ENCODE results near the gene RNF133. TPM values are rescaled to one million over a fixed set of nuclear protein-coding genes. Genes with fewer than 3 reads are reported as not detected.

RNF133 gene
- total and polyA plus RNA-seq, 9 of the 15 experiments (the other 6 are each of a cell fraction or from before 2014, with no cell fraction given), result not detected

- Histone ChIP-seq H3K4me1 (replicated peaks in 1 of 2; ENCODE audit: control insufficient read depth in 2 of 2, insufficient read depth in 2 of 2, low read length in 2 of 2) (no peaks in the 10 kb centered on the region), H3K4me3 (no peak overlapping the region), H4K20me1 (replicated peaks; ENCODE audit: control insufficient read depth, insufficient read depth, low read length) (no peaks in the 10 kb centered on the region), H3K27me3 (ENCODE audit: control insufficient read depth in 2 of 2, insufficient read depth in 2 of 2, low read length in 2 of 2) (no peaks in the 10 kb centered on the region), H3K79me2 (ENCODE audit: control insufficient read depth, insufficient read depth, low read length) (no peaks in the 10 kb centered on the region), H3K27ac (ENCODE audit: extremely low read depth, low read depth, low read length) (no peak overlapping the region), H3K9ac (ENCODE audit: insufficient read depth in 1 of 2, low read depth in 2 of 2, low read length in 2 of 2) (no peak overlapping the region), H3K9me3 (replicated peaks; ENCODE audit: control insufficient read depth, insufficient read depth, low read depth, low read length) (no peaks in the 10 kb centered on the region), H3K4me2 (ENCODE audit: insufficient read depth, low read length) (no peak overlapping the region), H3K36me3 (ENCODE audit: control insufficient read depth, insufficient read depth, low read length) (no peaks in the 10 kb centered on the region), H2AFZ (ENCODE audit: low read depth, low read length) (no peak overlapping the region), H3K9me1 (ENCODE audit: control insufficient read depth, insufficient read depth, low read length) (no peaks in the 10 kb centered on the region)
- DNase-seq (ENCODE audit: extremely low read depth in 1 of 4, low spot score in 3 of 4) (no peak), ATAC-seq (no peak), FAIRE-seq (no peak)
- intact Hi-C loops (cut with micrococcal nuclease) (no loop called here), in situ Hi-C loops (cut with MboI) (no loop called here)
- no TSS peak for BruUV-seq (replicated peaks)
- ChIA-PET CTCF (ENCODE audit: low intra/inter-chr PET ratio) (no interaction called here), POLR2A (no interaction called here)
- 4% methylated on average over 4 of the region's 4 CpGs for WGBS (ENCODE audit: insufficient coverage, low coverage, missing lambda C conversion rate)
- TF ChIP-seq SNIP1 (IDR thresholded peaks at IDR 0.05; ENCODE audit: low read depth) (no peak), SMARCC2 (IDR thresholded peaks at IDR 0.05; ENCODE audit: low read depth) (no peak), CCNT2 (IDR thresholded peaks at IDR 0.05; ENCODE audit: borderline replicate concordance, extremely low read depth, insufficient read length, low read depth, low read length) (no peak), TCF7 (IDR thresholded peaks at IDR 0.05; ENCODE audit: borderline replicate concordance) (no peak), SP2 (IDR thresholded peaks at IDR 0.05; ENCODE audit: extremely low read depth, low read depth, low read length, poor library complexity, severe bottlenecking) (no peak), ZNF584 (CRISPR knock-in tag; IDR thresholded peaks at IDR 0.05; ENCODE audit: low read depth) (no peak)
Measured at GRCh38 chr7:122674502-122674901, 24.4 kb downstream of the RNF133 start.

- H3K27ac ChIP-seq (ENCODE audit: extremely low read depth, low read depth, low read length), result no peak overlapping the region
- no peak for ATAC-seq
- no TSS peak for BruUV-seq (replicated peaks)
- TF ChIP-seq FOXA1 (IDR thresholded peaks at IDR 0.05; ENCODE audit: borderline replicate concordance) (no peak), NFE2L1 (tag; IDR thresholded peaks at IDR 0.05; ENCODE audit: borderline replicate concordance, low read depth) (no peak), ELF1 (tag; IDR thresholded peaks at IDR 0.05) (no peak)
- H3K27me3 ChIP-seq (ENCODE audit: control insufficient read depth in 2 of 2, insufficient read depth in 2 of 2, low read length in 2 of 2), result no peaks in the 10 kb centered on the region
- intact Hi-C loops (cut with micrococcal nuclease), result no loop called here
- no peaks in the 10 kb centered on the region for H3K9me1 ChIP-seq (ENCODE audit: control insufficient read depth, insufficient read depth, low read length)
- CTCF ChIA-PET (ENCODE audit: low intra/inter-chr PET ratio), result no interaction called here
- H4K20me1 ChIP-seq (replicated peaks; ENCODE audit: control insufficient read depth, insufficient read depth, low read length), result no peaks in the 10 kb centered on the region
- in situ Hi-C loops (cut with MboI), result no loop called here
- H3K36me3 ChIP-seq (ENCODE audit: control insufficient read depth, insufficient read depth, low read length), result no peaks in the 10 kb centered on the region
- no peak overlapping the region for H3K9ac ChIP-seq (ENCODE audit: insufficient read depth in 1 of 2, low read depth in 2 of 2, low read length in 2 of 2)
- no peak overlapping the region for H2AFZ ChIP-seq (ENCODE audit: low read depth, low read length)
- no peaks in the 10 kb centered on the region for H3K4me1 ChIP-seq (replicated peaks in 1 of 2; ENCODE audit: control insufficient read depth in 2 of 2, insufficient read depth in 2 of 2, low read length in 2 of 2)
- POLR2A ChIA-PET, result no interaction called here
- no peak overlapping the region for H3K4me2 ChIP-seq (ENCODE audit: insufficient read depth, low read length)
- FAIRE-seq, result no peak
- no peaks in the 10 kb centered on the region for H3K9me3 ChIP-seq (replicated peaks; ENCODE audit: control insufficient read depth, insufficient read depth, low read depth, low read length)
- no peak overlapping the region for H3K4me3 ChIP-seq
- DNase-seq (ENCODE audit: extremely low read depth in 1 of 4, low spot score in 3 of 4), result no peak
- WGBS (ENCODE audit: insufficient coverage, low coverage, missing lambda C conversion rate), result 0% methylated on average over 17 of the region's 21 CpGs
- no peaks in the 10 kb centered on the region for H3K79me2 ChIP-seq (ENCODE audit: control insufficient read depth, insufficient read depth, low read length)
Measured at GRCh38 chr7:122673951-122674350, 25.0 kb downstream of the RNF133 start.

All from K562 (cell line).